Cardiac muscle cell (in vitro differentiated cells and primary cell): ENCODE data around the gene RAI1. TPM values are rescaled to one million over a fixed set of nuclear protein-coding genes. Genes with fewer than 3 reads are reported as not detected.

ENCODE experiments used
- DNase-seq, 2 donors: peaks; one replicate each; pipeline versions ENCODE4 v3.0.0 to v3.0.0-alpha.2; 2010 to 2017; ENCODE audit warnings: low read depth in 1 of 2, low spot score in 1 of 2
- H3K27ac ChIP-seq: fragments of 200-600 bp; sonication (generic); 2 replicates; pipeline ENCODE4 v1.5.1; 2016
- H3K27me3 ChIP-seq: fragments of 200-600 bp; sonication (generic); 2 replicates; pipeline ENCODE4 v1.6.0; 2016; ENCODE audit warnings: control low read depth
- H3K36me3 ChIP-seq: fragments of 200-600 bp; sonication (generic); 2 replicates; pipeline ENCODE4 v1.5.1; 2016; ENCODE audit warnings: control low read depth
- H3K4me1 ChIP-seq: fragments of 200-600 bp; sonication (generic); 2 replicates; pipeline ENCODE4 v1.8.1; 2017; ENCODE audit warnings: low read depth, mild to moderate bottlenecking, mixed run types
- H3K4me3 ChIP-seq: fragments of 200-600 bp; sonication (generic); 2 replicates; pipeline ENCODE4 v1.5.1; 2016; ENCODE audit warnings: mild to moderate bottlenecking
- H3K9me3 ChIP-seq: fragments of 200-600 bp; sonication (generic); 2 replicates; pipeline ENCODE4 v1.5.1; 2017; ENCODE audit warnings: low read depth, mild to moderate bottlenecking, control low read depth
- CTCF ChIP-seq: IDR thresholded peaks from 2 replicates; pipeline ENCODE4 v1.5.1; 2012; ENCODE audit warnings: low read depth, mild to moderate bottlenecking, low read length
- polyA plus RNA-seq: library from polyadenylated mRNA; unstranded; fragments of >200 nt; fragmentation: Nextera tagmentation; extraction: Ambion mirVana; gene quantifications from 2 replicates; pipeline ENCODE4 v1.2.1, GENCODE V29; 2016
- total RNA-seq: library from RNA; depleted of rRNA; stranded (reverse); fragments of >200 nt; gene quantifications from 2 replicates; pipeline ENCODE4 v1.2.3, GENCODE V29; 2016

Gene RAI1
- total and polyA plus RNA-seq, 2 experiments from 2014 or later: 20.2 to 46.2 TPM

GRCh38 chr17:17743391-17744112 is 62.3 kb downstream of the RAI1 start:
- DNase-seq: no peak
- Histone ChIP-seq H3K4me1 (peaks cover 18% of the 10 kb centered on the region), H3K27me3 (no peaks in the 10 kb centered on the region), H3K4me3 (no peak overlapping the region), H3K9me3 (no peaks in the 10 kb centered on the region), H3K27ac (no peak overlapping the region), H3K36me3 (no peaks in the 10 kb centered on the region)
- no peak for TF ChIP-seq CTCF

- Histone ChIP-seq H3K27me3 (no peaks in the 10 kb centered on the region), H3K4me1 (peaks cover 12% of the 10 kb centered on the region), H3K9me3 (no peaks in the 10 kb centered on the region), H3K27ac (no peak overlapping the region), H3K4me3 (no peak overlapping the region), H3K36me3 (no peaks in the 10 kb centered on the region)
- DNase-seq: no peak
- TF ChIP-seq CTCF: no peak
These were observed 62.9 kb downstream of the RAI1 start for GRCh38 chr17:17744116-17744515.

GRCh38 chr17:17745476-17746455 is 64.5 kb downstream of the RAI1 start:
- Histone ChIP-seq H3K4me3 (no peak overlapping the region), H3K27ac (no peak overlapping the region), H3K36me3 (no peaks in the 10 kb centered on the region), H3K27me3 (no peaks in the 10 kb centered on the region), H3K9me3 (no peaks in the 10 kb centered on the region), H3K4me1 (no peaks in the 10 kb centered on the region)
- no peak for TF ChIP-seq CTCF
- DNase-seq: no peak

GRCh38 chr17:17748179-17748578 is 66.9 kb downstream of the RAI1 start:
- H3K36me3 ChIP-seq: no peaks in the 10 kb centered on the region
- no peak for DNase-seq
- TF ChIP-seq CTCF: peak; percentile 18
- peaks cover 17% of the 10 kb centered on the region for H3K4me1 ChIP-seq
- no peaks in the 10 kb centered on the region for H3K9me3 ChIP-seq
- H3K4me3 ChIP-seq: no peak overlapping the region
- H3K27ac ChIP-seq: no peak overlapping the region
- H3K27me3 ChIP-seq: no peaks in the 10 kb centered on the region

- peaks cover 19% of the 10 kb centered on the region for H3K4me1 ChIP-seq
- TF ChIP-seq CTCF: no peak
- H3K27me3 ChIP-seq: no peaks in the 10 kb centered on the region
- peak overlapping the region; percentile 20 for H3K27ac ChIP-seq
- no peaks in the 10 kb centered on the region for H3K9me3 ChIP-seq
- H3K4me3 ChIP-seq: no peak overlapping the region
- no peak for DNase-seq
- H3K36me3 ChIP-seq: no peaks in the 10 kb centered on the region
These were observed 67.3 kb downstream of the RAI1 start for GRCh38 chr17:17748604-17749003.
